Erythroblast (primary cell): ENCODE data around the gene ANO4.

ENCODE experiments used
- GATA1 ChIP-seq: IDR thresholded peaks from 2 replicates; pipeline ENCODE4 v1.6.1; 2011; ENCODE audit warnings: low read depth, mild to moderate bottlenecking, control low read depth, low read length, moderate library complexity
- POLR2A ChIP-seq: IDR thresholded peaks from 2 replicates; pipeline ENCODE4 v1.6.1; 2011; ENCODE audit warnings: mild to moderate bottlenecking, low read length

DNA sequence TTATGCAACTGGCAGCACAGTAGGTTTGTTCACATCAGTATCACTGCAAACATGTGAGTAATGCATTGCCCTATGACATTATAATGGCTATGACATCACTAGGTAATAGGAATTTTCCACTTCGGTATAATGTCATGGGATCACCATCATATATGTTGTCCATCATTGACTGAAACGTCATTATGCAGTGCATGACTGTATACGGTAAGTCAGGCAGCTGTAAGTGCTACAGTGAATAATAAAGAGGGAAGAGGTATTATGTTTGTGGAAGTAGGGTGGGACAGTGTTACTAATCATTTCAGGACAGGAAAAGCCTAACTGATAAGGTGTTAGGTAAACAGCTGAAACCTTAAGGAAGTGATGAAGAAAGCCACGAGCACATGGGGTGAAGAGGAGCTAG is 68.1 kb downstream of the ANO4 start:
- TF ChIP-seq POLR2A (no peak), GATA1 (no peak)
